Vagina (tissue), 2 donors: ENCODE data around the gene CACNA1C. TPM values are rescaled to one million over a fixed set of nuclear protein-coding genes. Genes with fewer than 3 reads are reported as not detected.

Experiments used
- DNase-seq, 2 donors: peaks; one replicate each; pipeline ENCODE4 v3.0.0-alpha.2; 2017; ENCODE audit errors: extremely low spot score in 2 of 2
- H3K27ac ChIP-seq: fragments of 200-600 bp; sonication (generic); one replicate; pipeline ENCODE4 v1.5.1; 2019
- H3K27me3 ChIP-seq: fragments of 200-600 bp; sonication (generic); one replicate; pipeline ENCODE4 v1.5.1; 2019
- H3K36me3 ChIP-seq, 2 donors: fragments of 200-600 bp; sonication (generic); one replicate each; pipeline ENCODE4 v1.5.1; 2017 to 2019
- H3K4me1 ChIP-seq: fragments of 200-600 bp; sonication (generic); one replicate; pipeline ENCODE4 v1.5.1; 2019
- H3K4me3 ChIP-seq, 2 donors: fragments of 200-600 bp; sonication (generic); 1 replicate in 1 of 2; 2 replicates in 1 of 2; pipeline ENCODE4 v1.5.1; 2016 to 2019
- H3K9me3 ChIP-seq: fragments of 200-600 bp; sonication (generic); one replicate; pipeline ENCODE4 v1.5.1; 2019
- CTCF ChIP-seq, 3 experiments: fragments of 450-650 bp in 2 of 3; fragments of 200-600 bp in 1 of 3; sonication (generic) in 1 of 3; IDR thresholded peaks; one replicate each; pipeline ENCODE4 v1.5.1; 2017 to 2019; ENCODE audit warnings: antibody characterized with exemption in 3 of 3, mild to moderate bottlenecking in 2 of 3, moderate library complexity in 2 of 3
- POLR2A ChIP-seq, 2 donors: fragments of 450-650 bp; IDR thresholded peaks; one replicate each; pipeline ENCODE4 v1.6.1; 2017; ENCODE audit warnings: antibody characterized with exemption in 2 of 2, mild to moderate bottlenecking in 2 of 2, moderate library complexity in 2 of 2
- POLR2AphosphoS5 ChIP-seq, 2 donors: sonication (generic); formaldehyde crosslinking; IDR thresholded peaks; one replicate each; pipeline ENCODE4 v1.9.0; 2017; ENCODE audit warnings: antibody characterized with exemption in 2 of 2, mild to moderate bottlenecking in 2 of 2, low read depth in 1 of 2; ENCODE audit not compliant: insufficient read depth in 1 of 2
- intact Hi-C: fragments of 100-400 bp; cut with DNase I; formaldehyde crosslinking; loops from one replicate; pipeline ENCODE4 v1.15.1; 2023
- total RNA-seq: library from RNA; depleted of rRNA; stranded (reverse); fragments of >200 nt; gene quantifications from one replicate; pipeline ENCODE4 v1.2.3, GENCODE V29; 2016

The CACNA1C gene
- total RNA-seq, 1 donor from 2014 or later, result 9.8 TPM

GRCh38 chr12:2171672-2172426 lies 119.1 kb downstream of the CACNA1C start:
- DNase-seq, result no peak
- peaks cover 18% of the 10 kb centered on the region for H3K4me1 ChIP-seq
- H3K4me3 ChIP-seq, result no peak overlapping the region
- no peaks in the 10 kb centered on the region for H3K36me3 ChIP-seq
- no peak for TF ChIP-seq CTCF (IDR thresholded peaks at IDR 0.05)
- TF ChIP-seq POLR2A (IDR thresholded peaks at IDR 0.05), result no peak
- no peak for TF ChIP-seq POLR2AphosphoS5 (IDR thresholded peaks at IDR 0.05; ENCODE audit: insufficient read depth in 1 of 2, low read depth in 1 of 2)
- no peaks in the 10 kb centered on the region for H3K9me3 ChIP-seq
- H3K27ac ChIP-seq, result no peak overlapping the region
- H3K27me3 ChIP-seq, result no peaks in the 10 kb centered on the region
- intact Hi-C loops, result no loop called here

- H3K27ac ChIP-seq, result no peak overlapping the region
- no peak for TF ChIP-seq POLR2AphosphoS5 (IDR thresholded peaks at IDR 0.05; ENCODE audit: insufficient read depth in 1 of 2, low read depth in 1 of 2)
- no peak for TF ChIP-seq POLR2A (IDR thresholded peaks at IDR 0.05)
- no peak for TF ChIP-seq CTCF (IDR thresholded peaks at IDR 0.05)
- intact Hi-C loops, result no loop called here
- no peak overlapping the region for H3K4me3 ChIP-seq
- peaks cover 18% of the 10 kb centered on the region for H3K4me1 ChIP-seq
- no peak for DNase-seq
- no peaks in the 10 kb centered on the region for H3K9me3 ChIP-seq
- no peaks in the 10 kb centered on the region for H3K36me3 ChIP-seq
- no peaks in the 10 kb centered on the region for H3K27me3 ChIP-seq
Observed at GRCh38 chr12:2172491-2173214, 119.9 kb downstream of the CACNA1C start.

GRCh38 chr12:2173971-2174370 lies 121.2 kb downstream of the CACNA1C start:
- H3K4me1 ChIP-seq, result peaks cover 30% of the 10 kb centered on the region
- H3K27ac ChIP-seq, result no peak overlapping the region

GRCh38 chr12:2177003-2177402 lies 124.2 kb downstream of the CACNA1C start:
- Histone ChIP-seq H3K9me3 (no peaks in the 10 kb centered on the region), H3K27ac (no peak overlapping the region), H3K4me1 (peaks cover 36% of the 10 kb centered on the region), H3K4me3 (no peak overlapping the region), H3K36me3 (no peaks in the 10 kb centered on the region), H3K27me3 (no peaks in the 10 kb centered on the region)
- no peak for DNase-seq
- intact Hi-C loops, result no loop called here
- TF ChIP-seq CTCF (IDR thresholded peaks at IDR 0.05), result no peak
- no peak for TF ChIP-seq POLR2AphosphoS5 (IDR thresholded peaks at IDR 0.05; ENCODE audit: insufficient read depth in 1 of 2, low read depth in 1 of 2)
- TF ChIP-seq POLR2A (IDR thresholded peaks at IDR 0.05), result no peak

More at GRCh38 chr12:2173971-2174370, 121.2 kb downstream of the CACNA1C start:
- no peak for TF ChIP-seq POLR2AphosphoS5 (IDR thresholded peaks at IDR 0.05; ENCODE audit: insufficient read depth in 1 of 2, low read depth in 1 of 2)
- TF ChIP-seq CTCF (IDR thresholded peaks at IDR 0.05), result no peak
- TF ChIP-seq POLR2A (IDR thresholded peaks at IDR 0.05), result no peak
- no peaks in the 10 kb centered on the region for H3K36me3 ChIP-seq
- no peaks in the 10 kb centered on the region for H3K9me3 ChIP-seq
- no peak overlapping the region for H3K4me3 ChIP-seq
- intact Hi-C loops, result no loop called here
- DNase-seq, result no peak
- H3K27me3 ChIP-seq, result no peaks in the 10 kb centered on the region

- Histone ChIP-seq H3K27me3 (no peaks in the 10 kb centered on the region), H3K4me3 (no peak overlapping the region), H3K4me1 (peaks cover 36% of the 10 kb centered on the region), H3K9me3 (no peaks in the 10 kb centered on the region), H3K36me3 (no peaks in the 10 kb centered on the region), H3K27ac (no peak overlapping the region)
- no peak for TF ChIP-seq CTCF (IDR thresholded peaks at IDR 0.05)
- no peak for TF ChIP-seq POLR2A (IDR thresholded peaks at IDR 0.05)
- TF ChIP-seq POLR2AphosphoS5 (IDR thresholded peaks at IDR 0.05; ENCODE audit: insufficient read depth in 1 of 2, low read depth in 1 of 2), result no peak
- no peak for DNase-seq
- intact Hi-C loops, result no loop called here
Observed at GRCh38 chr12:2177751-2178150, 125.0 kb downstream of the CACNA1C start.
